Kidney epithelial cell (primary cell): ENCODE results near the gene LARGE1. TPM values are rescaled to one million over a fixed set of nuclear protein-coding genes. Genes with fewer than 3 reads are reported as not detected.

Experiments
- DNase-seq: peaks from one replicate; pipeline ENCODE4 v3.0.0-alpha.2; 2010; ENCODE audit warnings: low read depth
- H3K27me3 ChIP-seq: 2 replicates; pipeline ENCODE4 v1.6.0; 2011; ENCODE audit warnings: low read length; ENCODE audit not compliant: control insufficient read depth, insufficient read depth
- H3K36me3 ChIP-seq: 2 replicates; pipeline ENCODE4 v1.5.1; 2011; ENCODE audit warnings: low read length; ENCODE audit not compliant: control insufficient read depth, insufficient read depth
- H3K4me3 ChIP-seq: 2 replicates; pipeline ENCODE4 v1.5.1; 2011; ENCODE audit warnings: low read depth, mild to moderate bottlenecking, control low read depth, low read length
- total RNA-seq: library from RNA; depleted of rRNA; stranded (reverse); fragments of >200 nt; gene quantifications from 2 replicates; pipeline ENCODE4 v1.2.3, GENCODE V29; 2015
- TF ChIP-seq, protein P1 (sequence below): IDR thresholded peaks from 2 replicates; pipeline ENCODE4 v1.5.1; 2011; ENCODE audit warnings: mild to moderate bottlenecking, moderate library complexity, low read length, control low read depth, inconsistent platforms; ENCODE audit not compliant: insufficient read depth, poor library complexity, severe bottlenecking

The LARGE1 gene
- total RNA-seq, 1 donor from 2014 or later, result 17.8 TPM

DNA sequence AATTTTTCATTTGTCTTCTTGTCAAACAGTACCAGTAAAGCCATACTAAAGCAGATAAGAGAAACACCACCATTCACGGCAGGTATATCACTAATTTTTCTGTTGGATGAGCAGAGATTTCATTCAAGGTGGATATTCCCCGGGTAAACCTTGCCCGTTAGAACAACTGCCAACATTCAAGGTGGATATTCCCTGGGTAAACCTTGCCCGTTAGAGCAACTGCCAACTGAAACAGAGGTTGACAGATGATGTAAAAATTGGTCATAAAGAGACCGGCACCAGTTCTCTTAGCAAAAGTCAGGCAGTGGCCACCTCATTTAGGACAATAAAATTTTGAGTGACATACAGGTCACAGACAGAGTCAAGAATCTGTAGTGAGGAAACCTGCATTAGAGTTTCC, 438.7 kb downstream of the LARGE1 start:
- TF ChIP-seq, protein P1, sequence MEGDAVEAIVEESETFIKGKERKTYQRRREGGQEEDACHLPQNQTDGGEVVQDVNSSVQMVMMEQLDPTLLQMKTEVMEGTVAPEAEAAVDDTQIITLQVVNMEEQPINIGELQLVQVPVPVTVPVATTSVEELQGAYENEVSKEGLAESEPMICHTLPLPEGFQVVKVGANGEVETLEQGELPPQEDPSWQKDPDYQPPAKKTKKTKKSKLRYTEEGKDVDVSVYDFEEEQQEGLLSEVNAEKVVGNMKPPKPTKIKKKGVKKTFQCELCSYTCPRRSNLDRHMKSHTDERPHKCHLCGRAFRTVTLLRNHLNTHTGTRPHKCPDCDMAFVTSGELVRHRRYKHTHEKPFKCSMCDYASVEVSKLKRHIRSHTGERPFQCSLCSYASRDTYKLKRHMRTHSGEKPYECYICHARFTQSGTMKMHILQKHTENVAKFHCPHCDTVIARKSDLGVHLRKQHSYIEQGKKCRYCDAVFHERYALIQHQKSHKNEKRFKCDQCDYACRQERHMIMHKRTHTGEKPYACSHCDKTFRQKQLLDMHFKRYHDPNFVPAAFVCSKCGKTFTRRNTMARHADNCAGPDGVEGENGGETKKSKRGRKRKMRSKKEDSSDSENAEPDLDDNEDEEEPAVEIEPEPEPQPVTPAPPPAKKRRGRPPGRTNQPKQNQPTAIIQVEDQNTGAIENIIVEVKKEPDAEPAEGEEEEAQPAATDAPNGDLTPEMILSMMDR, result no peak
- DNase-seq, result no peak
- H3K27me3 ChIP-seq, result no peaks in the 10 kb centered on the region

DNA sequence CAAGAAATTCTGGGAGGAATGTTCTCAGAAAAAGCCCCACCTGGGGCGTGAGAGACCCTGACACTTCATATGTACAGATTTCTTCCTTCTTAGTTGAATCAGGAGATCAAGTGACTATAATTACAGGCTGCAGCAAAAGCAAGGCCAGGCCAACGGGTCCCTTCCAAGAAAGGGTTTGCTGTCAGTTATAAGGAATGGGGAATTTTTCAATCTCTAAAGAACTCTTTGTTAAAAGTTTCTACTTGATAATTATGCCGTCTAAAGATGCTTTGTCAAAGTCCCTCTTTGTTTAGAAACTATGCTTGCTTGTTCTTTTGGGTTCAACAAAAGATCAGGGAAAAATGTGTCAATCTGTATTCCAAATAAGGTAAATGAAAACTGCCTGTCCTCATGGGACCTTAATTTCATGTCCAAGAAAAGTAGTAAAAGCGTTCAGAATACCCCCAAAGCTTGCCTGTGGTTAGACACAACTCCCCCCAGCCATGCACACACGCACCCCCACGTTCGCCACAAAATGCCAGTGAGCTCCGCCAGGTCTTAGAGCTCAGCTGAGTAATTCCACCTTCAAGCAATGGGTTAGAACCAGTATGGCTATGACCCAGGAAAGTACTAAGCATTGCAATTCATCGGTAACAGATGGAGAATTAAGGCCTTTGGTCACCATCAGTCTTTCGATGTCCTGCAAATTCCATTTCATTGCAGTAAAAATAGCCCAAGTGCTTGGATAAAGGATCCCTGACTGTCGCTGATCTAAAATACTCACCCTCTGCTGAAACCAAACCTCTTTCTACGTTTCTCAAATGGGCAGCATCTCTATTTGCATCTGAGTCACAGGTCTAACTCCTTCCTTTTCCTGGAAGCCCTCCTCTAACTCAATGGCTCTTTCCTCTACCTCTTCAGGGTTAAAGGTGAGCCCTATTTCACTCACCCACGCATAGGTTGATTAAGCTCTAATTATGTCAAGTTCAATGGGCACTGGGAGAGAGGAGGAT, 442.9 kb downstream of the LARGE1 start:
- no peaks in the 10 kb centered on the region for H3K36me3 ChIP-seq
- DNase-seq, result no peak
- TF ChIP-seq, protein P1, result no peak
- no peaks in the 10 kb centered on the region for H3K27me3 ChIP-seq
- no peak overlapping the region for H3K4me3 ChIP-seq

More for the DNA sequence above, 438.7 kb downstream of the LARGE1 start:
- no peak overlapping the region for H3K4me3 ChIP-seq
- no peaks in the 10 kb centered on the region for H3K36me3 ChIP-seq

DNA sequence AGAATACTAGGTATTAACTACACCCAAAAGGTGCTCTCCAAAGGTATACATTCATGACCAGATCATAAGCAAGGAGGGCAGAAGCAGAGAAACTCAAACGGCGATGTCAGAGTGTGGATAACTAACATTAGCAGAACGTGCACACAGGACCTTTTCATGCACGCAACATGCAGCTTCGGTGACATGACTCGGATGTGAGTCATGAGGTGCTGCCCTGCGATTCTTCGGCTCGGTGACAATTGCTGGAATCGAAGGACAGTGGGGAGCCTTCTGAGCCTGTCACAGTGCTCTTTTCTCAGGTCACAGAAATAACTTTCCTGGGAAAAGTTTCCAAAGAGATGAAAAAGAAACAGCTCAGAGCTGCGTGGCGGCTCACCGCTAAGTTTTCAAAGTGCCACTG, 443.6 kb downstream of the LARGE1 start:
- H3K27me3 ChIP-seq, result no peaks in the 10 kb centered on the region
- no peak for DNase-seq
- H3K4me3 ChIP-seq, result no peak overlapping the region
- no peaks in the 10 kb centered on the region for H3K36me3 ChIP-seq
- TF ChIP-seq, protein P1, result no peak

DNA sequence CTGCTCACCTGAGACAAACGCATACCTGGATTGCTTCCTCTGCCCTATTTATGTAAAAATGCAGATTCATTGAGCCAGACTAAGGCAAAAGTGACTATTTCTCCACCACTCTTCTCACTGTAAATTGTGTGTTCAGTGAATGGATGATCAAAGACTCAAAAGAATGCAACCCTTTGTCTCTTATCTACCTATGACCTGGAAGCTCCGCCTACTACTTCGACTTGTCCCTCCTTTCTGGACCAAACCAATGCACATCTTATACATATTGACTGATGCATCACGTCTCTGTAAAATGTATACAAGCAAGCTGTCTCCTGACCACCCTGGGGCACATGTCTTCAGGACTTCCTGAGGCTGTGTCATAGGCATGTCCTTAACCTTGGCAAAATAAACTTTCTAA, 444.1 kb downstream of the LARGE1 start:
- DNase-seq, result no peak
- TF ChIP-seq, protein P1, result no peak
- no peak overlapping the region for H3K4me3 ChIP-seq
- no peaks in the 10 kb centered on the region for H3K27me3 ChIP-seq
- no peaks in the 10 kb centered on the region for H3K36me3 ChIP-seq

DNA sequence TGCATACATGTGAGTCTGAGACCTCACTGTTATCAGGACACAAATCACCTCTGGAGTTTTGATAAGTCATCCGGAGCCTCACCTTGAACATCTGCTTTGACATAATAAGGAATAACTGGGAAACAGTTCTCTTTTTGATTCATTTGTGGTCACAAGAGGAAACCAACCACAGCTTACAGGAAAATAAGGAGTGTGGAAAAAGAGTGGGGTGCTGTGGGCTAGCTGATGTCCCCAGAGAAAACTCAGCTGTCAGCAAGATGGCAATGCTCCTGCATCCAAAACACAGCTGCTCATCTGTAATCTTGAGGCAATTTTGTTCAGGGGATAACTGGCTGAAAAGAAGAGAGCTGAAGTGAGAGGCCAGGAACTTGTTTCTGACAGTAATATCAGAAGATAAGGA, 445.7 kb downstream of the LARGE1 start:
- Histone ChIP-seq H3K4me3 (no peak overlapping the region), H3K27me3 (no peaks in the 10 kb centered on the region), H3K36me3 (no peaks in the 10 kb centered on the region)
- DNase-seq, result no peak
- TF ChIP-seq, protein P1, result no peak
